Measurements from ENCODE around the gene CYS1.
"Not testable (repeated sequence)": the region's sequence is repeated elsewhere in the genome, so short reads cannot be mapped to it uniquely, and the experiment has no call there.

Gene CYS1, protein sequence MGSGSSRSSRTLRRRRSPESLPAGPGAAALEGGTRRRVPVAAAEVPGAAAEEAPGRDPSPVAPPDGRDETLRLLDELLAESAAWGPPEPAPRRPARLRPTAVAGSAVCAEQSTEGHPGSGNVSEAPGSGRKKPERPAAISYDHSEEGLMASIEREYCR

DNA sequence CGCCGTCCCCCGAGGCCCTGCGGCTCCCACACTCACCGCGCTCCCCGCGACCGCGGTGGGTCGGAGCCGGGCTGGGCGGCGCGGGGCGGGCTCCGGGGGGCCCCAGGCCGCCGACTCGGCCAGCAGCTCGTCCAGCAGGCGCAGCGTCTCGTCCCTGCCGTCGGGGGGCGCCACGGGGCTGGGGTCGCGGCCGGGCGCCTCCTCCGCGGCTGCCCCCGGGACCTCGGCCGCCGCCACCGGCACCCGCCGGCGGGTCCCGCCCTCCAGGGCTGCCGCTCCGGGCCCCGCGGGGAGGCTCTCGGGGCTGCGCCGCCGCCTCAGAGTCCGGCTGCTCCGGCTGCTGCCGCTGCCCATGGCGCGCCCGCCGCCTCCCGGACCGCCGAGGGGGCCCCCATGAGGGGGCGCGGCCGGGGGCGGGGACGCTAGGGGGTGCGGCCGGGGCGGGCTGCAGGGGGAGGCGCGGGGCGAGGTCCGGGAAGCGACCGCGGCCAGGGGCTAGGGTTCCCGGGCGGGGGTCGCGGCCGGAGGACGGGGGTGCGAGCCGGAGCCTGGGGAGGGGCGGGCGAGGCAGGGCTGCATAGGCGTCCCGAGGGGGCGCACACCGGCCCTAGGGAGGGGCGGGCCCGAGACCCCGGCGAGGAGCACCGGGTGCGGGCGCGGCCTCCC is at the start of gene CYS1:
Gene CYS1 (minus strand): TSS at position 542 of the 666 bp plus-strand sequence. CDS start 188 bp downstream, at position 354.
- DNase-seq, result no peak

DNA sequence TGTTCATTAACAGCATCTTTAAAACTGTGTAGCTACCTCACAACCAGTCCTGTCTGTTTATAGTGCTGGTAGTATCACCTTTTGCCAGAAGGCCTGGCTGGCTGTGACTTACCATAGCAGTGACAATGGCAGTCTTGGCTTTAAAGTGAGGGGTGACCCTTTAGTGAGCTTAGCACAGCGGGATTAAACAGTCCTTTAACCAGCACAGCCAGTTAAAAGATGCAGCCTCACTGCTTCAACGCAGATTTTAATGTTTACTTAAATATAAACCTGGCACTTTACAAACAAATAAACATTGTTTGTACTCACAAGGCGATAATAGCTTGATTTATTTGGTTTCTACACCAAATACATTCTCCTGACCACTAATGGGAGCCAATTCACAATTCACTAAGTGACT is 49.3 kb upstream of the CYS1 start:
- no peak for DNase-seq

DNA sequence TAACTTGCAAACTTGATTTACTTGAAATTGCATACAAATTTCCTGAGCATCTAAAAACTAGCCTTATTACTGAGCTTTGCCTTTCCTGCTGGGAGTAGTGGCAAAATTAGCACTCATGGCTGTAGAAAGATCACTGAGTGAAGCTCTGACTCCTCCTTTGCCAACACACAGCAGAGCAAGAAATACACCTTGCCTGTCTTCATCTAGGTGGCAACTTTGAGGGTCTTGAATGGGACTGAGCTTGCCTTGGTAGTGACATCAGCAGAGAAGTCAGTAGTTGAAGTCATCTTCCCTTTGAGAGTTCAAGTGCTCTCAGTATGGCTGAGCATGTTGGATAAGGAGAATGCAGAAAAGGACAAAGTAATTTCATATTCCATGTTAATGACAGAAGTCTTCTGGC is 48.2 kb upstream of the CYS1 start:
- DNase-seq, result no peak

DNA sequence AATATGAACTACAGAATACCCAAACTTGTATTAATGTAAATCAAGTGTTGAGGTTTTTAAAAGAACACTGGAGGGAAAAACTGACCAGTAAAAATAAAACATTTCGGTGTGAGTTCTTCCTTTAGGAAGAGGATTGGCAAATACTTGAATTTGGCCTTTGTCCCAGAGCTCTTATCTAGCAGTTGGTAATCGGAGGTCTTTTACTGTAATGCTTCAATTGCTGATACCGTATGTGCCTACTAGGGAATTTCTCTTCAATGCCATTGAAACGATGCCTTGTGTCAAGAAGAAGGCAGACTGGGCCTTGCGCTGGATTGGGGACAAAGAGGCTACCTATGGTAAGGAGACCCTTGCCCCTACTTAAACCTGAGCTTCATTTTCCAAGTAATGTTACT is 46.4 kb upstream of the CYS1 start:
- no peak for DNase-seq

DNA sequence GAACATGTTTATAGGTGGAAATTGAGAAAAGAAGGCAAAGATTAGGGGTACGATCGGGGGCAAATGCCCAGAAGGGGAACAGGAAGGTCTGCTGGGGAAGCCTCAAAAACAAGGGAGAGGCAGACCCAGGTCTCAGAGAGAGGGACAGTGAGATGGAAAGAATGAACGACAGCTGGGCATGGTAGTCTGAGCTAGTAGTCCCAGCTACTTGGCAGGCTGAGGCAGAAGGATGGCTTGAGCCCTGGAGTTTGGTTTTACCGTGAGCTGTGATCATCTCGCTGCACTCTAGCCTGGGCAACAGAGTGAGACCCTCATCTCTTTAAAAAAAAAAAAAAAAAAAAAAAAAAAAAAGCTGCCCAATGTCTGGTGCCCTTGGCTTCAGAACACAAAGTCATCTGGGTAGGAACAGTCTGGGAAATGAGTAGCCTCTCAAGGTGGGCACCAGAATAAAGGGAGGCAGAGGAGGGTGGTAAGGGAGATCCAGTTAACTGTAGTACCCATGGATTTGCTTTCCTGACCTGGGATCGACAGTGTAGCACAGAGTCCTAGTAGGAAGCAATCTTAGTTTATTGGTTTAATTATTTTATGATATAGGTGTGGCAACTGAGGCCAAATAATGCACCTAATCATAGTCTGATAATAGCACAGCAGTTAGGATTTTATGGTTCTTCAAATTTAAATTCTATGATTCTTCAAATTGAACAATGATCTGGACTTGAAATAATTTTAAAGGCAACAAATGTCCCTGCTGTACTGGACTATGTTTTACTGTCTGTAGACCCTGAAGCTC is 45.8 kb upstream of the CYS1 start:
- no peak for DNase-seq

DNA sequence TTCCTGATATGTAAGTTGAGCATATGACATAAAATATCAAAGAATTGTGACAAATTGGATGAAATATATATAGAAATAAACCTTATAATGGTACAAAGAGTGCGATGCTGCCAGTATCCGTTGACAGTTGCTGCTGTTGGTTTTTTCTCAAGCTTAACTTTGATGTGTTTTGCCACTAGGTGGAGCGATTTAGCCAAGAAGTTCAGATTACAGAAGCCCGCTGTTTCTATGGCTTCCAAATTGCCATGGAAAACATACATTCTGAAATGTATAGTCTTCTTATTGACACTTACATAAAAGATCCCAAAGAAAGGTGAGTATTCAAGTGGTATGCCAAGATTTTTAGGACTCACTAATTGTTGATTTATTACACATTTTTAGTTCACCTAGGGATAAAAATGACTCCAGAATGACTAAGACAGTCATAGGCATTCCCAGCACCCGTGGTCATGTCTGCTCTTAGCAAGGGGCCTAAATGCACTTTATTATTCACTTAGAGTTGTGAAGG is 44.4 kb upstream of the CYS1 start:
- DNase-seq, result peak; percentile 86

DNA sequence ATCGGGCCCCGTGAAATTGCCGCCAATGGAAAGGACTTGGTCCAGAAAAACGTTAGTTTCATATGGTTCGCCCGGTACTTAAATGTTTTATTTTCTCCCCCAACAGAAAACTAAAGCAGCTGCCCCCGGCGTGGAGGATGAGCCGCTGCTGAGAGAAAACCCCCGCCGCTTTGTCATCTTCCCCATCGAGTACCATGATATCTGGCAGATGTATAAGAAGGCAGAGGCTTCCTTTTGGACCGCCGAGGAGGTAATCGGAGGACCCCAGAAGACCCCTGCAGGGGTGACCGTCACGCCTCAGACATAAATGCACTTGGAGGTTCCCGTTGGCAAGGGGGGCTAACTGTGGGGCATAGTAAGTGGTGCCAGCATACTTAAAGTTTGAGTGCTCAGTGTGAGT is 43.1 kb upstream of the CYS1 start:
- no peak for DNase-seq

DNA sequence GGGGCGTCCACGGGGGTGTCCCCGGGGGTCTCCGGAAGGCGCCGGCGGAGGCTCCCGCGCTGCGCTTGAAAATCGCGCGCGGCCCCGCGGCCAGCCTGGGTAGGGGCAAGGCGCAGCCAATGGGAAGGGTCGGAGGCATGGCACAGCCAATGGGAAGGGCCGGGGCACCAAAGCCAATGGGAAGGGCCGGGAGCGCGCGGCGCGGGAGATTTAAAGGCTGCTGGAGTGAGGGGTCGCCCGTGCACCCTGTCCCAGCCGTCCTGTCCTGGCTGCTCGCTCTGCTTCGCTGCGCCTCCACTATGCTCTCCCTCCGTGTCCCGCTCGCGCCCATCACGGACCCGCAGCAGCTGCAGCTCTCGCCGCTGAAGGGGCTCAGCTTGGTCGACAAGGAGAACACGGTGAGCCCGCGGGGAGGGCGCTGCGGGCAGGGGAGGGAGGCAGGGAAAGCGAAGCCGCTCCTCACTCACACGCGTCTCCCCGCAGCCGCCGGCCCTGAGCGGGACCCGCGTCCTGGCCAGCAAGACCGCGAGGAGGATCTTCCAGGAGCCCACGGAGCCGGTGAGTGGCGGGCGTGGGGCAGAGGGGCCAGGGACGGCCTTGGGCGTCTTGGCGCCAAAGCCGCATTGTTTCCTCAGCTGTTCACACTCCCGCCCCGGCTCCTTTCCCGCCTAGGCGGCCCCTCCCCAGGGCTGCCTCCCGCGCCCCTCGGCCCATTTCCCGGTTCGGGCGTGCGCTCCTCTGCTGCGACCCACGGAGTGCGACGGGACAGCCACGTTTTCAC is 42.5 kb upstream of the CYS1 start, which contains the start of gene RRM2:
Gene RRM2 (plus strand): TSS at position 240 of the 781 bp plus-strand sequence. CDS start 60 bp downstream, at position 300.
- DNase-seq, result peak; percentile 92

DNA sequence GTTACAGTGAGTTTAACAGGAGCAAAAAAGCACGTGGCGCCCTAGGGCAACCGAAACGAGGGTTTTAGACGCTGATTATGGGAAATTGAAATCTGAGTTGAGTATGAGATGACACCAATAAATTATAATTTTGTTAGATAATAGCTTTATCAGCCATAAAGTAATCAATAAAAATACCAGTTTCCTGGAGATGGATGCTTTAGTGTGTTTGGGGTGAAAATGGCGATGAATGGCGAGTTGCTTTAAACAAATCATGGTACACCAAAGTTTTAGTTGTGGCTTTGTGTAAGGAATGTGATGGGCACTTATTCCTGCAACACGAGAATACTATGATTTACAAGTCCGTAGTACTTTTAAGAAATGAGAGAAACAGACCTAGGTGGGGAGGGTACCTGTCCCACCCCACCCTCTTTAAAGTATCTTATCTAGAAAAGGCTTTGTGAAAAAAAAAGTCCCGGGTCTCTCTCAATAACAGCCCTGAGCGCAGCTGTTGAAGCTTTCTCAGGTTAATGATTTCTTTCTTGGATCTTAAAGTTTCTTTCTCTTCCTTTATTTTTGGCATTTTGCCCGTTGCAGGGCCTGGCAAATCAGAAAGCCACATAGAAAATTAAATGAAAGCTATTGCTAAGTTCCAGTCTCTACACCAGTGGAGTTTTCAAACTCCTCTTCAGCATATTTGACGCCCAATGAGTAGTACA is 40.8 kb upstream of the CYS1 start:
- no peak for DNase-seq

DNA sequence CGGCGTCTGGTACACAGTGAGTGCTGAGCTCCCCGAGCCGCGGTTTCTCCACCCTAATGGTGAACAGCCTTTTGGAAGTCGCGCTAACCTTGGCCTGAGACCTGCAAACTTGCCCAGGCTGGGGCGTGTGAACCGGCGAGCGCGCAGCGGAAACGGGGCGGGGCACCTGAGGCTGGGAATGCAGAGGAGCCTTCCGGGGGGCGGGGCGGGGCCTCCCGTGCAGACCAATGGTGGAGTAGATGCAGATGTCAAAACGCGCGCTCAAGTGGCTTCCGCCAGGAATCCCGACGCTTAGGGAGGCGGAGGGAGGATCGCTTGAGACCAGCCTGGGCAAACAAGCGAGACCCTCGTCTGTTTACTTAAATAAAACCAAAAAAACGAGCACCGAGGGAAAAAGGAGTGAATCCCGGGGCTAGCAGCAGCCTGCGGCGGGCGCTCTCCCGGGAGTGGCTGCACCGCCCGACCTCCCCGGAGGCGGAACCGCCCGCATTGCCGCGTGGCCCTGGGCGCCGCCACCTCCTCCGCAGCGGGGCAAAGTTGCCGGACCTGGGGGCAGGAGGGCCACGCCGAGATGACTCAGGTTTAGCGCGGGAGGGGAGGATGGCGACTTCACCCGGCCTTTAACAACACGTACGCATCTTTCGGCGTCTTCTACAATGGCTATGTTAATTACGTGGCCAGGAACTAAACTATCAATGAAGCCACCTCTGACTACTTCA is 40.1 kb upstream of the CYS1 start:
- peak; percentile 89 for DNase-seq

DNA sequence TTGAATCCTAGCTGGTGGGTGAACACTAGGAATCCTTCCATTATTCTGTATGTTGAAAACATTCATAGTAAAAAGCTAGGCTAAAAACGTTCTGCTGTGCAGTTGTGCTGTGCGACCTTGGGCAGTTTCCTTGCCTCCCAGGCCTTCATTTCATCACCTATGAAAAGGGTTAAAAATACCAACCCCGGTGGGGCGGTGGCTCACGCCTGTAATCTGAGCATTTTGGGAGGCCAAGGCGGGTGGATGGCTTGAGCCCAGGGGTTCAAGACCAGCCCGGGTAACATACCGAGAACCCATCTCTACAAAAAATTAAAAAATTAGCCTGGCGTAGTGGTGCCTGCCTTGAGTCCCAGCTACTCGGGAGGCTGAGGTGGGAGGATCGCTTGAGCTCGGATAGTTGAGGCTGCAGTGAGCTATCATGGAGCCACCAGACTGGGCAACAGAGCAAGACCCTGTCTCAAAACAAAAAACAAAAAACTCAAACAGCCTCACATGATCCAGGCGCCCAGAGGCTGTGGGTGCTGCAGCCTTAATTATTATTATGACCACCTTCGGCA is 39.5 kb upstream of the CYS1 start:
- no peak for DNase-seq

DNA sequence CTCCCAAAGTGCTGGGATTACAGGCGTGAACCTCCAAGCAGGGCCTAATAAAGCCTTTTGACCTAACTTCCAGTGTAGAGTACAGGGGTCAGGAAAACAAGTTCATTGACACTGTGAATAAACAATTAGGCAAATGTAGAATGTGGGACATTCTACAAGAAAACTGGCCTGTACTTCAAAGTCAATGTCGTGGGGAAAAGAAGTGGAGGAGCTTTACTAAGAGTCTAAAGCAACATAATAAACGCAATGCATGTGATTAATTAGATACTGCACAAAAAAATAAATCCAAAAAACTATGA is 38.8 kb upstream of the CYS1 start:
- no peak for DNase-seq

DNA sequence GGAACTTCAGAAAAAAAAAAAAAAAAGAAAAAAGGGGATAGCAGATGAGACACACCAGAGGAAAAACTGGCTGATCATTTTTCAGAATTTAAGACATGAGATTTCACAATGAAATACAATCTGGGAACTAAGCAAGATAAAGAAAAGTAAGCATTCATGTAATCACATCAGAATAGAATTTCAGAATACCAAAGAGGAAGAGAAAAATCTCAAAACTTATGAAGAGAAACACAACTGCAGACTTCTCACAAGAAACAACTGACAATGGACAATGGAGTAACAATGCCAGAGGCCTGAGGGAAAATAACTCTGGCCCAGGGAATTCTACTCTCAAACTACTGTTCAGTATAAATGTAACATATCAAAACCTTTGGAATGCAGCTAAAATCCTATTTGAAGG is 29.1 kb upstream of the CYS1 start:
- DNase-seq, result no peak

DNA sequence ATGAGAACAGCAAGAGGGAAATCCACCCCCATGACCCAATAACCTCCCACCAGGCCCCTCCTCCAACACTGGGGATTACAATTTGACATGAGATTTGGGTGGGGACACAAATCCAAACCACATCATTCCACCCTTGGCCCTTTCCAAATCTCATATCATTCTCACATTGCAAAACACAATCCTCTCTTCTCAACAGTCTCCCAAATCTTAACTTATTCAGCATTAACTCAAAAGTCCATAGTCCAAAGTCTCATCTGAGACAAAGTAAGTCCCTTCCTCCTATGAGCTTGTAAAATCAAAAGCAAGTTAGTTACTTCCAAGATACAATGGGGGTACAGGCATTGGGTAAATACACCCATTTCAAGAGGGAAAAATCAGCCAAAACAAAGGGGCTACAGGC is 24.7 kb upstream of the CYS1 start:
- DNase-seq, result not testable (repeated sequence)

DNA sequence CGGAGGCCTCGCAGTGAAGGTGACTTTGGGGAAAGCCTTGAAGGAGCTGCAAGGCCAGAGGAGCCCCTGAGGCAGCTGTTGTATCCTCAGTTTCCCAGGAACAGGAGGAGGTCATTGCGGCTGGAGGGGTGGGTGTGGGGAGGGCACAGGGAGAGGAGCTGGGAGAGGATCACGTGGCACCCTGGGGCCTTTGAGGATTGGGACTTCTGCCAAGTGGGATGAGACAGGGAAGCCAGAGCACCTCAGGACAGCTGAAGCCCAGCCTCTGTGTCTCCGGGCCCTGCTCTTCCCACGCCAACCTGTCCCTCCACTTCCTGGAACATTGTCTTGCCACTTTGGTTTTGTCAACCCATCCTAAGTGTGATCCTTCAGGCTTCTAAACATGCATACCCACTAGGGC is 23.0 kb upstream of the CYS1 start:
- no peak for DNase-seq

DNA sequence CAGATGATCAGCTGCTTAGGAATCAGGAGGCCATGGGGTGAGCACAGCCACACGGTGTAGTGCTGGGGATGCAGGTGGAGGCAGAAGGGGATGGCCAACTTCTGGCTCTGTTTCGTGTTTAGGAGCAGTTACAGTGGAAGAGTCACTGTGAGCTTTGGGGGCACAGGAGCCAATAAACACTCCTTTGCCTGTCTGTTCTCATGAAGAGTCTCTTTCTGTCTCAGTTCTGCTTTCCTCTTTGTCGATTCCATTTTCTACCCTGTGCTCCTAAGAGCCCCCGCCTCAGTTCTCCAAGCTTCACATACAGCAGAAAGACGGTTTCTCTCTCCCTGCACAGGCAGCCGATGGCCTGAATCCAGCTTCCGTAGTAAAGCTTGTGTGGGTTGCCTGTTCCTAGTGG is 21.3 kb upstream of the CYS1 start:
- no peak for DNase-seq

DNA sequence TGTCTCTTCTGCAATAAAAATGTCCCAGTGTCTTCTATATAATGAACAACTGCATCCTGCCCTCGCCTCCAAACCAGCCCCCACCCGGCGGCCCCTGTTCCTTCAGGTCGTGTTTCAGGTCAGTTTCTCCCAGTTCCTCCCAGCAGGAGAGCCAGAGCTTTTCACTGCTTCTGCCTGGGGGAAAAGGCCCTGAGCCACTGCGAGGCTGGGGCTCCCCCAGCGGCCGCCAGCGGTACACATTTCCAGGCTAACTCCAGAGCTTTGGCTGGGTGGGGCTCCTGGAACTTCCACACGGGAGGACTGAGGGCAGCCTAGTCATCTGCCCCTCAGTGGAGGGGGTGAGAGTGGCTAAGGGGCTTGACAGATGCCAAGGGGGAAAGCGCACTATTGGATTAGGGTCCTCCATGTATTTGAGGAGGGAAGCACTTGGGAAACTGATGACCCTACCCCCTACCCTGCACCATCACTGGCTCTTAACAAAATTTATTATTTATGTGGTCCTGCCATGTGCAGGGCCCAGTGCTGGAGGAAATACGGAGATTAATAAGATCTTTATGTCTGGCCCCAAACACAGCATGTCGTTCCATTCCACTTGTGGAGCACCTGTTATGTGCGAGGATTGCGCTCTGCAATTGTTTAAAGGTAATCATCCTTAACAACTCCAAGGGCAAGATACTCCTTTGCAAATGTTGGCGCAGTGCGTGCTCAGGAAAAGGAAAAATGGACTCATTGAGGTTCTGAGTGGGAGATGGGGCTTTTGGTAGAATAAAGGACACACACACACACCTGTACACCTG is 17.3 kb upstream of the CYS1 start:
- peak; percentile 27 for DNase-seq

DNA sequence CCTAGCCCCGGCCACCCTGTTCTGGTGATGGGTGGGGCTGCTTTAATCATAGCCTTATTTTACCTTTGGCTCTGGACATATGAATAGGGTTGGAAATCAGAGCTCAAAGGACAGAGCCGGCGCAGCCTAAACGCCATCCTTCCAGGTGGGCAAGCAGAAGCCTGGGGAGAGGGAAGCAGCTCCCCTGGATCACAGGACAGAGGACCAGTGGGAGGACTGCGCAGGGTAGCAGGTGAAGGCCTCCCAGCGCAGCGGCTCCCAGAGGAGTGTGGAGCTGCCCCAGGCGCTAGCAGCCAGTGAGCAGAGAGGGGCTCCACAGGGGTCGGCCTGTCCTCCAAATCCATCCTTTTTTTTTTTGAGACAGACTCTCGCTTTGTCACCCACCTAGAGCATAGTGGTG is 16.4 kb upstream of the CYS1 start:
- DNase-seq, result no peak

DNA sequence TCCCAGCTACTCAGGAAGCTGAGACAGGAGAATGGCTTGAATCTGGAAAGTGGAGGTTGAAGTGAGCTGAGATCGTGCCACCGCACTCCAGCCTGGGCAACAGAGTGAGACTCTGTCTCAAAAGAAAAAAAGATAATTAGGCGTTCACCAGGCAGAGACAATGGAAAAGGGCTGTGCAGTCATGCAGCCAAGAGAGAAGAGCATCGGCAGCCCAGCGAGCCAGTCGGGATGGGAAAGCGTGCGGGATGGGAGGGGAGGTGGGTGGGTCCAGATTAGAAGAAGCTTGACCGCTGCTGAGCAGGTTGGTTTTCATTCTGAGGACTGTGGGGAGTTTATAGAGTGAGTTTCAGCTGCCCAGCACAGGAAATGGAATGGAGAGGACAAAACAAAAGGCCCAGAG is 15.0 kb upstream of the CYS1 start:
- no peak for DNase-seq

DNA sequence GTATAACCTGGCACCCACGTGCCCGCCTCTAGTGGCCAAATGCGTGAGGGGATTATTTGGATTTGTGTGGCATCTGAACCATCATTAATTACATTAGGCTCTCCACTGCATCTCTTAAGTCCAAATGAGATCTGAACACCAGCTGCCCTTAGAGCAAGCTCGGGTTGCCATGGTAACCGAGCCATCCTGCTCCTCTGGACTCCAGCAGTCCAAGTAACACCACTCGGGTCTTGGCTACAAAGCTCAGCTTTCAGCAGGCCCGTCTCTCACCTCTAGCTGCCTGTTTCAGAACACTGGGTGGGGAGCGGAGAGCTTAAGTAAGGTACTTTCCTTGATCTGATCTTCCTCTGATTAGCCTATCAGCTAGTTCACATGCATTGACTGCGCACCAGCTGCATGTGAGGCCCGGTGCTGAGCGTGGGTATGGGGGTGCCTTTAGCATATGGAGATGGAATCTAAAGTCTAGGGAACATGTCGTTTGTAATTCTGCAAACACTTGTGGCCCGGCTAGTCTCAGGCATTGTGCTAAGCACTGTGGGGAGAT is 14.1 kb upstream of the CYS1 start:
- DNase-seq, result no peak

DNA sequence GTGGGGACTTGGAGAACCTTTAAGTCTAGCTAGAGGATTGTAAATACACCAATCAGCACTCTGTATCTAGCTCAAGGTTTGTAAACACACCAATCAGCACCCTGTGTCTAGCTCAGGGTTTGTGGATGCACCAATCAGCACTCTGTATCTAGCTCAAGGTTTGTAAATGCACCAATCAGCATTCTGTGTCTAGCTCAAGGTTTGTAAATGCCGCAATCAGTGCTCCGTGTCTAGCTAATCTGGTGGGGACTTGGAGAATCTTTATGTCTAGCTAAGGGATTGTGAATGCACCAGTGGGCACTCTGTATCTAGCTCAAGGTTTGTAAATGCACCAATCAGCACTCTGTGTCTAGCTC is 11.7 kb upstream of the CYS1 start:
- DNase-seq, result peak; percentile 24
